BJ (cell line): ENCODE data around the gene MCRIP1. TPM values are rescaled to one million over a fixed set of nuclear protein-coding genes. Genes with fewer than 3 reads are reported as not detected.

Experiments used
- CTCF ChIA-PET: fragments of 350-600 bp; formaldehyde crosslinking; extraction: SDS; loops from one replicate; lab custom pipeline; 2021; ENCODE audit warnings: antibody characterized with exemption, inconsistent platforms; lab: Yijun Ruan, JAX
- POLR2A ChIA-PET: fragments of 300-600 bp; sonication (Branson Sonifier 250); formaldehyde crosslinking; extraction: SDS; loops from one replicate; lab custom pipeline; 2021; ENCODE audit warnings: antibody characterized with exemption; lab: Charles Lee
- DNase-seq: peaks from one replicate; pipeline ENCODE4 v3.0.0-alpha.2; 2011; ENCODE audit warnings: low read depth
- H3K27me3 ChIP-seq: 2 replicates; pipeline ENCODE4 v1.6.0; 2011; ENCODE audit warnings: low read length; ENCODE audit not compliant: control insufficient read depth, insufficient read depth
- H3K36me3 ChIP-seq: 2 replicates; pipeline ENCODE4 v1.5.1; 2011; ENCODE audit warnings: low read length; ENCODE audit not compliant: control insufficient read depth, insufficient read depth
- H3K4me3 ChIP-seq: 2 replicates; pipeline ENCODE4 v1.5.1; 2011; ENCODE audit warnings: low read depth, mild to moderate bottlenecking, control low read depth, low read length
- CTCF ChIP-seq: IDR thresholded peaks from 2 replicates; pipeline ENCODE4 v1.5.1; 2011; ENCODE audit warnings: low read depth, mild to moderate bottlenecking, control low read depth, inconsistent platforms, low read length, moderate library complexity; ENCODE audit not compliant: insufficient read depth
- polyA plus RNA-seq: library from polyadenylated mRNA; depleted of rRNA; stranded (reverse); fragments of >200 nt; gene quantifications from 2 replicates; pipeline ENCODE4 v1.2.3, GENCODE V29; 2011

The MCRIP1 gene
- polyA plus RNA-seq, 1 experiment: 89.8 TPM

- Histone ChIP-seq H3K36me3 (no peaks in the 10 kb centered on the region), H3K4me3 (no peak overlapping the region), H3K27me3 (peaks cover 42% of the 10 kb centered on the region)
- no peak for TF ChIP-seq CTCF
- no peak for DNase-seq
- ChIA-PET CTCF (interaction anchor here (0.6 kb wide), 1 partner anchor 69 kb away, joined by 3 read pairs; no protein-coding TSS in a partner anchor), POLR2A (no interaction called here)
Measured at GRCh38 chr17:81802048-81802758, 30.9 kb downstream of the MCRIP1 start.

- H3K27me3 ChIP-seq: peaks cover 38% of the 10 kb centered on the region
- CTCF ChIA-PET: no interaction called here
- POLR2A ChIA-PET: interaction anchor here (0.6 kb wide), 1 partner anchor 70 kb away, joined by 3 read pairs; no protein-coding TSS in a partner anchor
- no peak overlapping the region for H3K4me3 ChIP-seq
- no peaks in the 10 kb centered on the region for H3K36me3 ChIP-seq
- no peak for DNase-seq
- no peak for TF ChIP-seq CTCF
Measured at GRCh38 chr17:81801327-81801726, 31.8 kb downstream of the MCRIP1 start.

- DNase-seq: no peak
- no peaks in the 10 kb centered on the region for H3K36me3 ChIP-seq
- no peak for TF ChIP-seq CTCF
- H3K27me3 ChIP-seq: 0 out of 2 replicates have a peak, but pooled peaks cover 3% of the 10 kb centered on the region
- no peak overlapping the region for H3K4me3 ChIP-seq
- CTCF ChIA-PET: interaction anchor here (0.7 kb wide), 1 partner anchor 13 kb away, joined by 3 read pairs; no protein-coding TSS in a partner anchor
- POLR2A ChIA-PET: no interaction called here
Measured at GRCh38 chr17:81794509-81794908, 38.6 kb downstream of the MCRIP1 start.

GRCh38 chr17:81794074-81794476, 39.0 kb downstream of the MCRIP1 start:
- CTCF ChIA-PET: no interaction called here
- 0 out of 2 replicates have a peak, but pooled peaks cover 3% of the 10 kb centered on the region for H3K27me3 ChIP-seq
- no peaks in the 10 kb centered on the region for H3K36me3 ChIP-seq
- no peak for TF ChIP-seq CTCF
- POLR2A ChIA-PET: no interaction called here
- no peak overlapping the region for H3K4me3 ChIP-seq
- no peak for DNase-seq

GRCh38 chr17:81792675-81793615, 40.1 kb downstream of the MCRIP1 start:
- TF ChIP-seq CTCF: no peak
- POLR2A ChIA-PET: no interaction called here
- Histone ChIP-seq H3K4me3 (no peak overlapping the region), H3K27me3 (0 out of 2 replicates have a peak, but pooled peaks cover 3% of the 10 kb centered on the region), H3K36me3 (no peaks in the 10 kb centered on the region)
- CTCF ChIA-PET: no interaction called here
- DNase-seq: no peak
